ENCODE measurements around the gene NQO2. TPM values are rescaled to one million over a fixed set of nuclear protein-coding genes. Genes with fewer than 3 reads are reported as not detected.

NQO2 gene
- total RNA-seq, 1 donor from 2014 or later = 9.4 TPM

DNA sequence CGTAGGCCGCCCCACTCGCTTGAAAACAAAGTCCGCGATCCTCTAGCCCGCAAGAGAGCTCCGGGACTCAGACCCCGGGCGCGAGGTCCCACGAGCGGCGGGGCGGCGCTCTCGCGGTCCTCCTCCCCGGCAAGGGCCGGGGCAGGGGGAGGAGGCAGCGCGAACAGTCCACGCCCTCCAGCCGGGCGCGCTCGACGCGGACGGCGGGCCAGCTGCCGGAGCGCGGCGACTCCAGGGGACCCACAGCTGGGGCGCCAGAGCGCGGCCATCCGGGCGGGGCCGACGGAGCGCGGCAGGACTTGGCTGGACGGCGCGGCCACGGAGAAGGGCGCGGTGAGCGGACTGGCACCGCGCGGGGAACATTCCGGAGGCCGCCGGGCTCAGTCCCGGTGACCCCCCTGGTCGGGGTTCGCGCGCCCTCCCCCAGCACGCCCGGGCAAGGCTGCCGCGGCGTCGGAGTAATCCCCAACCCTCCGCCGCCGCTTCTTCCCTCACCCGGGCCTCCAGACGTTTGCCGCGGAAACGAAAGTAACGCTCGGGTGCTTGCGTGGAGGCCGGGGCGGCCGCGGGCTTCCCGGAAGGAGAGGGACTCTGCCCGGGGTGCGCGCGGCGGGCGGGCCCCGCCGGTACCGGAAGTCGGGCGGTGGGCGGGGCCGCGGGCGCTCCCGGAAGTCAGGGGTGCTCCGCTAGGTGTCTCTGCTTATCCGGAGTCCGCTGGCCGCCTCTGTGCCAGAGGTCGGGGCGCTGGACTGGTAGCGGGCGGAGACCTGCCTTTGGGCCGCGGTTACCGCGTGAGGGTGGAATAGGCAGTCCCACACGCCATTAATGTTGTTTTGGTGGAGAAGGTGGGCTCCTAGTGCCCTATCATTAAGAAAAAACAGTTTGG is 68.9 kb downstream of the NQO2 start, which contains the start of gene RIPK1:
TSS of gene RIPK1 (plus strand) at position 166 of the 886 bp plus-strand sequence. CDS start 8,330 bp downstream, outside the sequence.
- Histone ChIP-seq H3K9ac (ENCODE audit: low read length) (peak within 1 kb of the TSS; percentile 96), H3K36me3 (ENCODE audit: insufficient read depth, low read length) (no peaks in the 10 kb centered on the region), H3K27ac (ENCODE audit: low read depth, low read length) (peak within 1 kb of the TSS; percentile 97), H3K27me3 (ENCODE audit: insufficient read depth, low read length) (no peaks in the 10 kb centered on the region), H2AFZ (ENCODE audit: low read depth, low read length) (peak within 1 kb of the TSS; percentile 78), H3K79me2 (ENCODE audit: insufficient read depth, low read length) (peaks cover 53% of the 10 kb centered on the region), H3K9me3 (ENCODE audit: insufficient read depth, low read depth, low read length) (no peaks in the 10 kb centered on the region), H4K20me1 (ENCODE audit: insufficient read depth, low read length) (peaks cover 36% of the 10 kb centered on the region), H3K4me2 (ENCODE audit: low read length) (peak within 1 kb of the TSS; percentile 95), H3K4me1 (ENCODE audit: insufficient read depth, low read length) (peaks cover 3% of the 10 kb centered on the region), H3K4me3 (ENCODE audit: insufficient read depth, low read depth, low read length) (peak within 1 kb of the TSS; percentile 77)
- H3K4me3 Mint-ChIP-seq (ENCODE audit: unreplicated experiment) = peak within 1 kb of the TSS; percentile 96
- peak within 1 kb of the TSS; percentile 98 for H3K27ac Mint-ChIP-seq (ENCODE audit: unreplicated experiment)
- H3K27me3 Mint-ChIP-seq (ENCODE audit: low read depth, unreplicated experiment) = no peaks in the 10 kb centered on the region
- H3K4me1 Mint-ChIP-seq (ENCODE audit: low read depth, unreplicated experiment) = peaks cover 13% of the 10 kb centered on the region
- FAIRE-seq (no peak), DNase-seq (ENCODE audit: low read depth) (peak; percentile 72)
- TF ChIP-seq, protein P1, sequence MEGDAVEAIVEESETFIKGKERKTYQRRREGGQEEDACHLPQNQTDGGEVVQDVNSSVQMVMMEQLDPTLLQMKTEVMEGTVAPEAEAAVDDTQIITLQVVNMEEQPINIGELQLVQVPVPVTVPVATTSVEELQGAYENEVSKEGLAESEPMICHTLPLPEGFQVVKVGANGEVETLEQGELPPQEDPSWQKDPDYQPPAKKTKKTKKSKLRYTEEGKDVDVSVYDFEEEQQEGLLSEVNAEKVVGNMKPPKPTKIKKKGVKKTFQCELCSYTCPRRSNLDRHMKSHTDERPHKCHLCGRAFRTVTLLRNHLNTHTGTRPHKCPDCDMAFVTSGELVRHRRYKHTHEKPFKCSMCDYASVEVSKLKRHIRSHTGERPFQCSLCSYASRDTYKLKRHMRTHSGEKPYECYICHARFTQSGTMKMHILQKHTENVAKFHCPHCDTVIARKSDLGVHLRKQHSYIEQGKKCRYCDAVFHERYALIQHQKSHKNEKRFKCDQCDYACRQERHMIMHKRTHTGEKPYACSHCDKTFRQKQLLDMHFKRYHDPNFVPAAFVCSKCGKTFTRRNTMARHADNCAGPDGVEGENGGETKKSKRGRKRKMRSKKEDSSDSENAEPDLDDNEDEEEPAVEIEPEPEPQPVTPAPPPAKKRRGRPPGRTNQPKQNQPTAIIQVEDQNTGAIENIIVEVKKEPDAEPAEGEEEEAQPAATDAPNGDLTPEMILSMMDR (IDR thresholded peaks at IDR 0.05; ENCODE audit: insufficient read depth, low read depth, low read length) = no peak
- TF ChIP-seq EZH2 (IDR thresholded peaks at IDR 0.05; ENCODE audit: insufficient read depth, low read length) = no peak
- H3K9me3 Mint-ChIP-seq (ENCODE audit: unreplicated experiment) = no peaks in the 10 kb centered on the region
- no peaks in the 10 kb centered on the region for H3K36me3 Mint-ChIP-seq (ENCODE audit: low read depth, unreplicated experiment)

Other genes starting within 250 kb of the NQO2 start
- 0.23 and 0.55 TPM in 2 replicates for gene MYLK4, start 249.0 kb upstream of the NQO2 start, total RNA-seq
- gene WRNIP1, start 234.5 kb upstream of the NQO2 start, total RNA-seq = 31.3 and 31.5 TPM in 2 replicates
- gene SERPINB1, start 158.0 kb upstream of the NQO2 start, total RNA-seq = 1.5 and 2.0 TPM in 2 replicates
- 2.1 and 6.0 TPM in 2 replicates for gene SERPINB9, start 96.6 kb upstream of the NQO2 start, total RNA-seq
- gene SERPINB6, start 28.3 kb upstream of the NQO2 start, total RNA-seq = 68.4 and 75.3 TPM in 2 replicates
- gene RIPK1, start 68.6 kb downstream of the NQO2 start, total RNA-seq = 21.9 and 23.4 TPM in 2 replicates
- 22.7 and 23.1 TPM in 2 replicates for gene BPHL, start 118.8 kb downstream of the NQO2 start, total RNA-seq
- 390 and 401 TPM in 2 replicates for gene TUBB2A, start 157.7 kb downstream of the NQO2 start, total RNA-seq
- 124 and 144 TPM in 2 replicates for gene TUBB2B, start 227.8 kb downstream of the NQO2 start, total RNA-seq